Measurements from ENCODE around the gene NGEF.

NGEF gene

GRCh38 chr2:232884001-232884421 is 129.0 kb downstream of the NGEF start:
- Histone ChIP-seq H3K27me3 (peaks cover 1% of the 10 kb centered on the region), H3K9me3 (no peaks in the 10 kb centered on the region), H3K27ac (no peak overlapping the region), H3K4me3 (ENCODE audit: low read depth in 1 of 2, low read length in 1 of 2) (no peak overlapping the region), H3K36me3 (no peaks in the 10 kb centered on the region), H3K4me1 (ENCODE audit: control insufficient read depth in 1 of 2, insufficient read depth in 1 of 2, low read depth in 1 of 2, low read length in 1 of 2) (no peaks in the 10 kb centered on the region)
- no peak for TF ChIP-seq CTCF (IDR thresholded peaks at IDR 0.05)

GRCh38 chr2:232883116-232883721 is 129.8 kb downstream of the NGEF start:
- Histone ChIP-seq H3K4me1 (ENCODE audit: control insufficient read depth in 1 of 2, insufficient read depth in 1 of 2, low read depth in 1 of 2, low read length in 1 of 2) (no peaks in the 10 kb centered on the region), H3K27ac (no peak overlapping the region), H3K36me3 (no peaks in the 10 kb centered on the region), H3K4me3 (ENCODE audit: low read depth in 1 of 2, low read length in 1 of 2) (no peak overlapping the region), H3K9me3 (no peaks in the 10 kb centered on the region), H3K27me3 (peaks cover 8% of the 10 kb centered on the region)
- TF ChIP-seq CTCF (IDR thresholded peaks at IDR 0.05): no peak

GRCh38 chr2:232882505-232883115 is 130.4 kb downstream of the NGEF start:
- Histone ChIP-seq H3K27me3 (peaks cover 14% of the 10 kb centered on the region), H3K4me3 (ENCODE audit: low read depth in 1 of 2, low read length in 1 of 2) (no peak overlapping the region), H3K9me3 (no peaks in the 10 kb centered on the region), H3K4me1 (ENCODE audit: control insufficient read depth in 1 of 2, insufficient read depth in 1 of 2, low read depth in 1 of 2, low read length in 1 of 2) (no peaks in the 10 kb centered on the region), H3K27ac (no peak overlapping the region), H3K36me3 (no peaks in the 10 kb centered on the region)
- TF ChIP-seq CTCF (IDR thresholded peaks at IDR 0.05): no peak

GRCh38 chr2:232882085-232882484 is 131.0 kb downstream of the NGEF start:
- H3K36me3 ChIP-seq: no peaks in the 10 kb centered on the region
- H3K27ac ChIP-seq: no peak overlapping the region
- no peak for TF ChIP-seq CTCF (IDR thresholded peaks at IDR 0.05)
- no peaks in the 10 kb centered on the region for H3K9me3 ChIP-seq
- no peak overlapping the region for H3K4me3 ChIP-seq (ENCODE audit: low read depth in 1 of 2, low read length in 1 of 2)
- H3K4me1 ChIP-seq (ENCODE audit: control insufficient read depth in 1 of 2, insufficient read depth in 1 of 2, low read depth in 1 of 2, low read length in 1 of 2): no peaks in the 10 kb centered on the region
- H3K27me3 ChIP-seq: peaks cover 19% of the 10 kb centered on the region

- H3K27ac ChIP-seq: no peak overlapping the region
- H3K36me3 ChIP-seq: no peaks in the 10 kb centered on the region
- H3K4me3 ChIP-seq (ENCODE audit: low read depth in 1 of 2, low read length in 1 of 2): no peak overlapping the region
- no peaks in the 10 kb centered on the region for H3K9me3 ChIP-seq
- no peak for TF ChIP-seq CTCF (IDR thresholded peaks at IDR 0.05)
- peaks cover 5 to 10% of the 10 kb centered on the region in 2 experiments for H3K4me1 ChIP-seq (ENCODE audit: control insufficient read depth in 1 of 2, insufficient read depth in 1 of 2, low read depth in 1 of 2, low read length in 1 of 2)
- H3K27me3 ChIP-seq: peaks cover 31% of the 10 kb centered on the region
Measured at GRCh38 chr2:232880764-232881351, 132.2 kb downstream of the NGEF start.
